ENCODE results near the gene CIT. TPM values are rescaled to one million over a fixed set of nuclear protein-coding genes. Genes with fewer than 3 reads are reported as not detected.

CIT gene
- total RNA-seq, 1 donor from 2014 or later: 98.5 TPM

DNA sequence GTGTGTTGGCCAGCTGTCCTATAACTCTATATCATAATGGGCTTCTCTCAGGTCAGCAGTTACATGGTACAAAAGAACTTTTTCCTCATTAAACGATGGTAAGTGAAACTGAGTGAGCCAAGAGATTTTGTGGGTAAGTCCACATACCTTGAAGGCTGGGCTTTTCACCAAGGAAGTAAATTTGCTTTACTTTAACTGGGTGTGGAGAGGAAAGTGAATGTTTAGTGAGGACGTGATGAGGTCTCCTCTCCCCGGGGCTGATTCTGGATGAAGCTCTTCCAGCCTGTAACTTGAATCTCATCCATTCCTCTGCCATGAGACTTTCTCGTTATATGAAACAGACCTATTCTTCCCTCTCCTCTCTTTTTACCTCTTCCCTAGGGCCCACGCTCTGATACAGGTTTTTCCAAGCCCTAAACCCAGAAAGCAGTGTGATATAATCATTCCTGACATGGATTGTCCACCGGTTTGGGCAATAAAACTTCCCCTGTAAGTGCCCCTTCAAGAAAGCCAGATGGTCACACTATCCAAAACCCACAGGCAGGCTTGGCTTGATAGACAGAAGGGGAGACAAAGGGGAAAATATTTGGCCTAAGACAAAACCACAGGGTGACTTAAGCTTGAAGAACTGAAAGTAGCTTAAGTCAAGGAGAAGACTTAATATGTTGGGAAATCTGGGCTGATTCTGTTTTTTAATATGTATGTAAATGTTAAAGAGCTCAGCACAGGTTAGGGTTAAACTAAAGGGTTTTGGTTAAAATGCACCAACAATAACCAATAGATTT lies 50.3 kb downstream of the CIT start:
- Histone ChIP-seq H3K4me2 (no peak overlapping the region), H3K36me3 (peaks cover 12% of the 10 kb centered on the region), H4K20me1 (ENCODE audit: low read depth) (no peaks in the 10 kb centered on the region), H3K4me3 (no peak overlapping the region), H3K27ac (no peak overlapping the region), H3K79me2 (ENCODE audit: low read depth) (no peaks in the 10 kb centered on the region), H2AFZ (replicated peaks) (no peak overlapping the region), H3K9ac (no peak overlapping the region), H3F3A (ENCODE audit: low read depth) (no peaks in the 10 kb centered on the region), H3K9me3 (ENCODE audit: low read depth) (no peaks in the 10 kb centered on the region), H3K4me1 (no peaks in the 10 kb centered on the region), H3K27me3 (no peaks in the 10 kb centered on the region)
- no peak overlapping the region for H3K4me3 Mint-ChIP-seq
- no peaks in the 10 kb centered on the region for H3K9me3 Mint-ChIP-seq
- no peak for DNase-seq (ENCODE audit: low spot score)
- no peaks in the 10 kb centered on the region for H3K4me1 Mint-ChIP-seq
- peaks cover 36% of the 10 kb centered on the region for H3K36me3 Mint-ChIP-seq
- peaks cover 3% of the 10 kb centered on the region for H3K27me3 Mint-ChIP-seq (ENCODE audit: insufficient read depth, low read depth)
- no peak overlapping the region for H3K27ac Mint-ChIP-seq
- TF ChIP-seq, protein P1, sequence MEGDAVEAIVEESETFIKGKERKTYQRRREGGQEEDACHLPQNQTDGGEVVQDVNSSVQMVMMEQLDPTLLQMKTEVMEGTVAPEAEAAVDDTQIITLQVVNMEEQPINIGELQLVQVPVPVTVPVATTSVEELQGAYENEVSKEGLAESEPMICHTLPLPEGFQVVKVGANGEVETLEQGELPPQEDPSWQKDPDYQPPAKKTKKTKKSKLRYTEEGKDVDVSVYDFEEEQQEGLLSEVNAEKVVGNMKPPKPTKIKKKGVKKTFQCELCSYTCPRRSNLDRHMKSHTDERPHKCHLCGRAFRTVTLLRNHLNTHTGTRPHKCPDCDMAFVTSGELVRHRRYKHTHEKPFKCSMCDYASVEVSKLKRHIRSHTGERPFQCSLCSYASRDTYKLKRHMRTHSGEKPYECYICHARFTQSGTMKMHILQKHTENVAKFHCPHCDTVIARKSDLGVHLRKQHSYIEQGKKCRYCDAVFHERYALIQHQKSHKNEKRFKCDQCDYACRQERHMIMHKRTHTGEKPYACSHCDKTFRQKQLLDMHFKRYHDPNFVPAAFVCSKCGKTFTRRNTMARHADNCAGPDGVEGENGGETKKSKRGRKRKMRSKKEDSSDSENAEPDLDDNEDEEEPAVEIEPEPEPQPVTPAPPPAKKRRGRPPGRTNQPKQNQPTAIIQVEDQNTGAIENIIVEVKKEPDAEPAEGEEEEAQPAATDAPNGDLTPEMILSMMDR (IDR thresholded peaks at IDR 0.05): no peak
- TF ChIP-seq EZH2 (IDR thresholded peaks at IDR 0.05): no peak
- TF ChIP-seq EZH2phosphoT487 (IDR thresholded peaks at IDR 0.05): no peak

DNA sequence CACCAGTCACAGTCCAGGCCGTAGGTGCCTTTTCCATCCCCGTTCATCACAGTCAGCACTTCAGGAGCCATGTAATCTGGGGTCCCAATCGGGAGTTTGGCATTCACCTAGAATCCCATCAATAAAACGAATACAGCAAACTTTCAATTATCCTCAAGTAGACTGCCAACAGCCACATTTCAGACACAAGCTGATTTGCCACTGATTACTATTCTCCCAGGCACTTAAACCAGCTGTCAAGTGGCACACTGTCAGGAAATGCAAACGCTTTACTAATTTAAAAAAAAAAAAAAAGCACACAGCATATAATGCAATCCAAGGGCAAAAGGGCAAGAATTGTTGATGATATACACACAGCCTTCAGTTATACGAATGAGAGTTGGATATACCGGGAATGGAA lies 51.9 kb downstream of the CIT start:
- no peaks in the 10 kb centered on the region for H3K79me2 ChIP-seq (ENCODE audit: low read depth)
- no peak for DNase-seq (ENCODE audit: low spot score)
- H3K27ac ChIP-seq: no peak overlapping the region
- H3K36me3 ChIP-seq: peaks cover 10% of the 10 kb centered on the region
- H3K4me1 ChIP-seq: no peaks in the 10 kb centered on the region
- TF ChIP-seq EZH2phosphoT487 (IDR thresholded peaks at IDR 0.05): no peak
- no peak for TF ChIP-seq EZH2 (IDR thresholded peaks at IDR 0.05)
- TF ChIP-seq, protein P1 (IDR thresholded peaks at IDR 0.05): no peak
- no peaks in the 10 kb centered on the region for H3K27me3 ChIP-seq
- no peaks in the 10 kb centered on the region for H3K4me1 Mint-ChIP-seq
- H3F3A ChIP-seq (ENCODE audit: low read depth): no peaks in the 10 kb centered on the region
- no peak overlapping the region for H2AFZ ChIP-seq (replicated peaks)
- no peaks in the 10 kb centered on the region for H4K20me1 ChIP-seq (ENCODE audit: low read depth)
- H3K9me3 ChIP-seq (ENCODE audit: low read depth): no peaks in the 10 kb centered on the region
- no peak overlapping the region for H3K9ac ChIP-seq
- H3K27me3 Mint-ChIP-seq (ENCODE audit: insufficient read depth, low read depth): peaks cover 3% of the 10 kb centered on the region
- H3K4me3 Mint-ChIP-seq: no peak overlapping the region
- no peak overlapping the region for H3K27ac Mint-ChIP-seq
- no peaks in the 10 kb centered on the region for H3K9me3 Mint-ChIP-seq
- no peak overlapping the region for H3K4me2 ChIP-seq
- peaks cover 36% of the 10 kb centered on the region for H3K36me3 Mint-ChIP-seq
- H3K4me3 ChIP-seq: no peak overlapping the region

DNA sequence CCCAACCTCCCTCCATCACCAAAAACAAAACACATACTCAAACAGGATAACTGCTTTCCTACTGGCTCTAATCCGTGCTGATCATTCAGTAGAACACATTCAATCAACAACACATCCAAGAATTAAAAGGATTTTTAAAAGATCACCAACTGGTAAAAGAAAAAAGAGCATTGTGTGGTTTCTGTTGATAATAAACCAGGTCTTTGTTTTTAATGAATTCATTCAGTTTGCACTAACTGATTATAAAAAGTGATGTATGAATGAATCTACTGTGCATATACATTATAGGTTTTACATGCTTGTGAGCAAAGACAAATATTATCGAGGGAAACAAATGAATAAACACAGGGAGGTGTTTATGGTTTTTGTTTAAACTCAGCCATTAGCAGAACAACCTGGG lies 55.1 kb downstream of the CIT start:
- H3K4me1 ChIP-seq: no peaks in the 10 kb centered on the region
- H3K9ac ChIP-seq: no peak overlapping the region
- Mint-ChIP-seq H3K9me3 (no peaks in the 10 kb centered on the region), H3K27me3 (ENCODE audit: insufficient read depth, low read depth) (peaks cover 2% of the 10 kb centered on the region), H3K4me3 (no peak overlapping the region), H3K36me3 (peaks cover 32% of the 10 kb centered on the region), H3K27ac (no peak overlapping the region), H3K4me1 (no peaks in the 10 kb centered on the region)
- no peaks in the 10 kb centered on the region for H3K27me3 ChIP-seq
- peaks cover 8% of the 10 kb centered on the region for H3K79me2 ChIP-seq (ENCODE audit: low read depth)
- no peak overlapping the region for H3K4me2 ChIP-seq
- no peaks in the 10 kb centered on the region for H3K9me3 ChIP-seq (ENCODE audit: low read depth)
- TF ChIP-seq EZH2 (IDR thresholded peaks at IDR 0.05) (no peak), EZH2phosphoT487 (IDR thresholded peaks at IDR 0.05) (no peak)
- TF ChIP-seq, protein P1 (IDR thresholded peaks at IDR 0.05): no peak
- no peaks in the 10 kb centered on the region for H4K20me1 ChIP-seq (ENCODE audit: low read depth)
- DNase-seq (ENCODE audit: low spot score): no peak
- peaks cover 5% of the 10 kb centered on the region for H3K36me3 ChIP-seq
- no peak overlapping the region for H3K27ac ChIP-seq
- no peak overlapping the region for H2AFZ ChIP-seq (replicated peaks)
- H3K4me3 ChIP-seq: no peak overlapping the region
- H3F3A ChIP-seq (ENCODE audit: low read depth): no peaks in the 10 kb centered on the region

Measured in neural progenitor cell (in vitro differentiated cells).